ENCODE data around the gene TMEM134. TPM values are rescaled to one million over a fixed set of nuclear protein-coding genes. Genes with fewer than 3 reads are reported as not detected.

TMEM134 gene
- total and polyA plus RNA-seq, 9 of the 15 experiments (the other 6 are each of a cell fraction or from before 2014, with no cell fraction given) = 0.63 to 48.4 (median 10.7) TPM

GRCh38 chr11:67442504-67443404, 26.3 kb downstream of the TMEM134 start:
- peak; percentile 39 for ATAC-seq
- Histone ChIP-seq H2AFZ (ENCODE audit: low read depth, low read length) (0 out of 2 replicates have a peak overlapping the region, but pooled peaks have one; percentile 39), H3K9ac (ENCODE audit: insufficient read depth in 1 of 2, low read depth in 2 of 2, low read length in 2 of 2) (peak overlapping the region; percentile 75 to 93), H3K4me1 (replicated peaks in 1 of 2; ENCODE audit: control insufficient read depth in 2 of 2, insufficient read depth in 2 of 2, low read length in 2 of 2) (peaks cover 7 to 67% of the 10 kb centered on the region in 2 experiments; a peak in 4 of 5 replicates), H4K20me1 (replicated peaks; ENCODE audit: control insufficient read depth, insufficient read depth, low read length) (no peaks in the 10 kb centered on the region), H3K27me3 (ENCODE audit: control insufficient read depth in 2 of 2, insufficient read depth in 2 of 2, low read length in 2 of 2) (no peaks in the 10 kb centered on the region), H3K79me2 (ENCODE audit: control insufficient read depth, insufficient read depth, low read length) (peaks cover 13% of the 10 kb centered on the region), H3K9me1 (ENCODE audit: control insufficient read depth, insufficient read depth, low read length) (no peaks in the 10 kb centered on the region), H3K36me3 (ENCODE audit: control insufficient read depth, insufficient read depth, low read length) (peaks cover 44% of the 10 kb centered on the region; the same call in 2 of the 3 replicates), H3K4me3 (peak overlapping the region; percentile 51), H3K27ac (ENCODE audit: extremely low read depth, low read depth, low read length) (peak overlapping the region; percentile 80), H3K9me3 (replicated peaks; ENCODE audit: control insufficient read depth, insufficient read depth, low read depth, low read length) (no peaks in the 10 kb centered on the region), H3K4me2 (ENCODE audit: insufficient read depth, low read length) (peak overlapping the region; percentile 72)
- 26% methylated on average over 12 of the region's 45 CpGs for WGBS (ENCODE audit: insufficient coverage, low coverage, missing lambda C conversion rate)
- ChIA-PET POLR2A (interaction anchor here (0.8 kb wide), 2 partner anchors 9 to 41 kb away, joined by 3 to 5 read pairs; partner anchors contain the start of gene PPP1CA), CTCF (ENCODE audit: low intra/inter-chr PET ratio) (no interaction called here)
- no TSS peak for BruUV-seq (replicated peaks)
- intact Hi-C loops (cut with micrococcal nuclease) = no loop called here
- in situ Hi-C loops (cut with MboI) = no loop called here
- no peak for FAIRE-seq
- DNase-seq (ENCODE audit: extremely low read depth in 1 of 4, low spot score in 3 of 4) = peak in 3 of 4 experiments; percentile 35 to 55 (median 49)
- no peak for TF ChIP-seq HMG20A (CRISPR knock-in tag; conservative IDR thresholded peaks at IDR 0.05)
- TF ChIP-seq EP400 (IDR thresholded peaks at IDR 0.05) = no peak
- no peak for TF ChIP-seq ZNF695 (CRISPR knock-in tag; IDR thresholded peaks at IDR 0.05)
- TF ChIP-seq CBFB (CRISPR knock-in tag; IDR thresholded peaks at IDR 0.05) = 0 out of 2 replicates have a peak, but pooled peaks have one; percentile 24
- TF ChIP-seq MTA1 (IDR thresholded peaks at IDR 0.05; ENCODE audit: borderline replicate concordance) = no peak
- TF ChIP-seq ZBTB11 (CRISPR knock-in tag; IDR thresholded peaks at IDR 0.05) = 0 out of 6 replicates have a peak, but pooled peaks of 1 of the 3 experiments have one; percentile 22
- no peak for TF ChIP-seq PTBP1 (IDR thresholded peaks at IDR 0.05; ENCODE audit: low read depth, low read length)
- no peak for TF ChIP-seq CTCFL (IDR thresholded peaks at IDR 0.05; ENCODE audit: borderline replicate concordance, insufficient read depth, low read depth, low read length, poor library complexity, severe bottlenecking)
- TF ChIP-seq ZNF707 (CRISPR knock-in tag; conservative IDR thresholded peaks at IDR 0.05) = no peak
- TF ChIP-seq MYNN (IDR thresholded peaks at IDR 0.05) = no peak
- no peak for TF ChIP-seq MYNN (CRISPR knock-in tag; IDR thresholded peaks at IDR 0.05)
- TF ChIP-seq ZFP36 (IDR thresholded peaks at IDR 0.05; ENCODE audit: low read depth, low read length, partially characterized antibody) = no peak
- TF ChIP-seq RB1 (IDR thresholded peaks at IDR 0.05; ENCODE audit: low read depth) = no peak
- TF ChIP-seq CCNT2 (IDR thresholded peaks at IDR 0.05; ENCODE audit: borderline replicate concordance, extremely low read depth, insufficient read length, low read depth, low read length) = no peak
- TF ChIP-seq STAG1 (CRISPR knock-in tag; IDR thresholded peaks at IDR 0.05; ENCODE audit: borderline replicate concordance) = 0 out of 2 replicates have a peak, but pooled peaks have one; percentile 15
- TF ChIP-seq TAL1 (IDR thresholded peaks at IDR 0.05) = no peak

All from K562 (cell line).